Right atrium auricular region (tissue), 2 donors: ENCODE data around the gene TAP1. TPM values are rescaled to one million over a fixed set of nuclear protein-coding genes. Genes with fewer than 3 reads are reported as not detected.

Experiments used
- DNase-seq: peaks from one replicate; pipeline ENCODE4 v3.0.0-alpha.2; 2019; ENCODE audit warnings: low spot score
- H3K27ac ChIP-seq, 2 donors: fragments of 200-600 bp; sonication (generic); 1 replicate in 1 of 2; 2 replicates in 1 of 2; pipeline ENCODE4 v1.5.1; 2016 to 2019
- H3K27me3 ChIP-seq, 2 donors: fragments of 200-600 bp; sonication (generic); one replicate each; pipeline versions ENCODE4 v1.5.1 to v1.6.0; 2017 to 2019
- H3K36me3 ChIP-seq: fragments of 200-600 bp; sonication (generic); one replicate; pipeline ENCODE4 v1.5.1; 2016
- H3K4me1 ChIP-seq, 2 donors: fragments of 200-600 bp; sonication (generic); one replicate each; pipeline versions ENCODE4 v1.5.1 to v1.6.0; 2017 to 2019
- H3K4me3 ChIP-seq, 2 donors: fragments of 200-600 bp; sonication (generic); 1 replicate in 1 of 2; 2 replicates in 1 of 2; pipeline ENCODE4 v1.5.1; 2017 to 2019; ENCODE audit warnings: mild to moderate bottlenecking in 1 of 2, moderate library complexity in 1 of 2
- H3K9me3 ChIP-seq, 2 donors: fragments of 200-600 bp; sonication (generic); one replicate each; pipeline ENCODE4 v1.5.1; 2019
- total RNA-seq, 2 donors: library from RNA; depleted of rRNA; stranded (reverse); fragments of >200 nt; gene quantifications; one replicate each; pipeline ENCODE4 v1.1.0, GENCODE V29; 2016
- TF ChIP-seq, protein P1 (sequence below), 2 donors: fragments of 200-600 bp; sonication (generic); IDR thresholded peaks; one replicate each; pipeline ENCODE4 v1.5.1; 2019; ENCODE audit warnings: antibody characterized with exemption in 2 of 2

Gene TAP1
- total RNA-seq, 2 donors from 2014 or later, result 11.9 to 26.5 TPM

DNA sequence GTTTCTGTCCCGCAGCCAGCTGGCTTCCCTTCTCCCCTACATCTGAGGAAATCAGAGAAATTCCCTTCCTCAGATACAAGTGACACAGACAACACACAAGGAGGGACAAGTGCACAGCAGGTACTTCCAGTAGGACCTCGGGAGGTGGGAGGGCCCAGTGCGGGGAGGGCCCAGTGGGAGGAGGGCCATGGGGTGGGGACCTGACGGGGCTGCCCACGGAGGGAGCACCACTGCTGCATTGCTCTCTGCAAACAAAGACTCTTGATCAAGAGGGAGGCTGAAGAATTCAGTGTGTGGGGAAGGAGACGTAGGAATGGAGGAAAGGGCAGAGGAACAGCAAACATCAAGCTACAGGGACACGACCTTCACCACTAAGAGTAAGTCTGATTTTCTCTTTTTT is 24.0 kb downstream of the TAP1 start:
- Histone ChIP-seq H3K36me3 (peaks cover 22% of the 10 kb centered on the region), H3K4me3 (no peak overlapping the region), H3K9me3 (no peaks in the 10 kb centered on the region), H3K27me3 (no peaks in the 10 kb centered on the region), H3K27ac (no peak overlapping the region), H3K4me1 (peaks cover 0 to 7% of the 10 kb centered on the region in 2 donors)
- no peak for DNase-seq
- TF ChIP-seq, protein P1, sequence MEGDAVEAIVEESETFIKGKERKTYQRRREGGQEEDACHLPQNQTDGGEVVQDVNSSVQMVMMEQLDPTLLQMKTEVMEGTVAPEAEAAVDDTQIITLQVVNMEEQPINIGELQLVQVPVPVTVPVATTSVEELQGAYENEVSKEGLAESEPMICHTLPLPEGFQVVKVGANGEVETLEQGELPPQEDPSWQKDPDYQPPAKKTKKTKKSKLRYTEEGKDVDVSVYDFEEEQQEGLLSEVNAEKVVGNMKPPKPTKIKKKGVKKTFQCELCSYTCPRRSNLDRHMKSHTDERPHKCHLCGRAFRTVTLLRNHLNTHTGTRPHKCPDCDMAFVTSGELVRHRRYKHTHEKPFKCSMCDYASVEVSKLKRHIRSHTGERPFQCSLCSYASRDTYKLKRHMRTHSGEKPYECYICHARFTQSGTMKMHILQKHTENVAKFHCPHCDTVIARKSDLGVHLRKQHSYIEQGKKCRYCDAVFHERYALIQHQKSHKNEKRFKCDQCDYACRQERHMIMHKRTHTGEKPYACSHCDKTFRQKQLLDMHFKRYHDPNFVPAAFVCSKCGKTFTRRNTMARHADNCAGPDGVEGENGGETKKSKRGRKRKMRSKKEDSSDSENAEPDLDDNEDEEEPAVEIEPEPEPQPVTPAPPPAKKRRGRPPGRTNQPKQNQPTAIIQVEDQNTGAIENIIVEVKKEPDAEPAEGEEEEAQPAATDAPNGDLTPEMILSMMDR (IDR thresholded peaks at IDR 0.05), result no peak

- TF ChIP-seq, protein P1 (IDR thresholded peaks at IDR 0.05), result no peak
- H3K9me3 ChIP-seq, result no peaks in the 10 kb centered on the region
- no peak overlapping the region for H3K27ac ChIP-seq
- no peak for DNase-seq
- no peaks in the 10 kb centered on the region for H3K27me3 ChIP-seq
- H3K4me1 ChIP-seq, result peaks cover 0 to 7% of the 10 kb centered on the region in 2 donors
- peaks cover 22% of the 10 kb centered on the region for H3K36me3 ChIP-seq
- H3K4me3 ChIP-seq, result no peak overlapping the region
Observed at GRCh38 chr6:32827025-32827424, 26.5 kb downstream of the TAP1 start.

GRCh38 chr6:32825966-32826365 is 27.5 kb downstream of the TAP1 start:
- TF ChIP-seq, protein P1 (IDR thresholded peaks at IDR 0.05), result peak; percentile 29 to 63

GRCh38 chr6:32819729-32820128 is 33.8 kb downstream of the TAP1 start:
- TF ChIP-seq, protein P1 (IDR thresholded peaks at IDR 0.05), result no peak
- Histone ChIP-seq H3K27ac (no peak overlapping the region), H3K4me1 (no peaks in the 10 kb centered on the region), H3K4me3 (no peak overlapping the region), H3K27me3 (no peaks in the 10 kb centered on the region), H3K9me3 (no peaks in the 10 kb centered on the region), H3K36me3 (no peaks in the 10 kb centered on the region)
- no peak for DNase-seq

More at GRCh38 chr6:32825966-32826365, 27.5 kb downstream of the TAP1 start:
- H3K27ac ChIP-seq, result peak overlapping the region in 1 of 2 donors; percentile 27
- H3K4me3 ChIP-seq, result no peak overlapping the region
- H3K27me3 ChIP-seq, result no peaks in the 10 kb centered on the region
- peaks cover 0 to 7% of the 10 kb centered on the region in 2 donors for H3K4me1 ChIP-seq
- DNase-seq, result no peak
- peaks cover 18% of the 10 kb centered on the region for H3K36me3 ChIP-seq
- H3K9me3 ChIP-seq, result no peaks in the 10 kb centered on the region

GRCh38 chr6:32818867-32819266 is 34.6 kb downstream of the TAP1 start:
- Histone ChIP-seq H3K4me3 (no peak overlapping the region), H3K27ac (no peak overlapping the region), H3K4me1 (no peaks in the 10 kb centered on the region), H3K9me3 (no peaks in the 10 kb centered on the region), H3K36me3 (no peaks in the 10 kb centered on the region), H3K27me3 (no peaks in the 10 kb centered on the region)
- DNase-seq, result no peak
- TF ChIP-seq, protein P1 (IDR thresholded peaks at IDR 0.05), result no peak

DNA sequence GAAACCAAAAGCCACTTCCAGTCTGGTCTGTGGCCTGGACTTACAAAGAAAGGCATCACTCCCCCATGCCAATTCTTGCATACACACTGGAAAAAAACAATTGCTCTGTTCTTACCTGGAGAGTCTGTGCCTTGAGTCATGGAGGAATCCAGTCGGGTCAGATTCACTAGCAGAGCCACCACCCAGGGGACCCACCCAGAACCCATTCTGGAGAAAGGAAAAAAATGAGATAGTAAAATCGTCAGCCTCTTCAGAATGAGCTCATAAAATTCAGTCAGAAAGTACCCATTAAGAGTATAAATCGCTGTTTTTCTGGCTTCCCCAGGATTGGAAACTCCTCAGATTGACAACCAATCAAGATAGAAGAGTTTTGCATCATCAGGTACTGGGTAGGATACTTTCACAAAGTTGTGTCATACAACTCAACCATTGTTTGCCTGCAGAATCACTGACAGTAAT is 36.7 kb downstream of the TAP1 start, which contains the start of gene HLA-DOB:
HLA-DOB (minus strand) TSS at position 257 of the 459 bp plus-strand sequence; CDS start at position 206, 51 bp downstream.
- Histone ChIP-seq H3K27me3 (no peaks in the 10 kb centered on the region), H3K4me3 (no peak within 1 kb of the TSS), H3K36me3 (no peaks in the 10 kb centered on the region), H3K27ac (no peak within 1 kb of the TSS), H3K9me3 (no peaks in the 10 kb centered on the region), H3K4me1 (no peaks in the 10 kb centered on the region)
- no peak for DNase-seq
- TF ChIP-seq, protein P1 (IDR thresholded peaks at IDR 0.05), result no peak
